Umbilical cord (tissue), 2 donors: ENCODE results near the gene CEP192. TPM values are rescaled to one million over a fixed set of nuclear protein-coding genes. Genes with fewer than 3 reads are reported as not detected.
"Not testable (repeated sequence)": the region's sequence is repeated elsewhere in the genome, so short reads cannot be mapped to it uniquely, and the experiment has no call there.

ENCODE experiments used
- DNase-seq: peaks from one replicate; pipeline ENCODE4 v3.0.0-alpha.2; 2015; ENCODE audit warnings: low spot score
- total RNA-seq: library from RNA; depleted of rRNA; stranded (reverse); fragments of >200 nt; gene quantifications from one replicate; pipeline ENCODE4 v1.2.3, GENCODE V29; 2014; ENCODE audit warnings: low replicate concordance; ENCODE audit not compliant: insufficient read depth

CEP192 gene
- total RNA-seq, 1 donor from 2014 or later: 43.6 TPM

GRCh38 chr18:13035249-13035914 is 44.2 kb downstream of the CEP192 start:
- DNase-seq: no peak

- DNase-seq: no peak
Observed at GRCh38 chr18:13036622-13037320, 45.6 kb downstream of the CEP192 start.

- DNase-seq: no peak
Observed at GRCh38 chr18:13039806-13040205, 48.6 kb downstream of the CEP192 start.

- no peak for DNase-seq
Observed at GRCh38 chr18:13043066-13043465, 51.9 kb downstream of the CEP192 start.

GRCh38 chr18:13048061-13048595 is 57.0 kb downstream of the CEP192 start:
- no peak for DNase-seq

GRCh38 chr18:13051159-13051558 is 60.0 kb downstream of the CEP192 start:
- no peak for DNase-seq

GRCh38 chr18:13051950-13052349 is 60.8 kb downstream of the CEP192 start:
- DNase-seq: no peak

- no peak for DNase-seq
Observed at GRCh38 chr18:13054336-13054735, 63.2 kb downstream of the CEP192 start.

- DNase-seq: no peak
Observed at GRCh38 chr18:13061630-13062189, 70.5 kb downstream of the CEP192 start.

GRCh38 chr18:13067124-13067523 is 76.0 kb downstream of the CEP192 start:
- no peak for DNase-seq

- no peak for DNase-seq
Observed at GRCh38 chr18:13067966-13068365, 76.8 kb downstream of the CEP192 start.

- DNase-seq: peak; percentile 30
Observed at GRCh38 chr18:13070460-13070859, 79.3 kb downstream of the CEP192 start.

- no peak for DNase-seq
Observed at GRCh38 chr18:13076886-13077285, 85.7 kb downstream of the CEP192 start.

- DNase-seq: no peak
Observed at GRCh38 chr18:13077473-13077872, 86.3 kb downstream of the CEP192 start.

GRCh38 chr18:13078065-13078464 is 86.9 kb downstream of the CEP192 start:
- DNase-seq: not testable (repeated sequence)

- DNase-seq: no peak
Observed at GRCh38 chr18:13086906-13087305, 95.7 kb downstream of the CEP192 start.

GRCh38 chr18:13095466-13095865 is 104.3 kb downstream of the CEP192 start:
- DNase-seq: no peak

GRCh38 chr18:13096232-13096631 is 105.1 kb downstream of the CEP192 start:
- no peak for DNase-seq

GRCh38 chr18:13096719-13097118 is 105.6 kb downstream of the CEP192 start:
- DNase-seq: no peak

GRCh38 chr18:13098104-13098503 is 106.9 kb downstream of the CEP192 start:
- not testable (repeated sequence) for DNase-seq

- no peak for DNase-seq
Observed at GRCh38 chr18:13099113-13099512, 108.0 kb downstream of the CEP192 start.

GRCh38 chr18:13100942-13101658 is 109.9 kb downstream of the CEP192 start:
- no peak for DNase-seq
